DND-41 (cell line): Measurements from ENCODE around the gene EFHD1.

Experiments used
- EZH2 ChIP-seq: IDR thresholded peaks from 3 replicates; pipeline ENCODE4 v1.6.1; 2012; ENCODE audit warnings: borderline replicate concordance, low read depth, mild to moderate bottlenecking, moderate library complexity, low read length, inconsistent platforms; ENCODE audit not compliant: severe bottlenecking
- TF ChIP-seq, protein P1 (sequence below): IDR thresholded peaks from 2 replicates; pipeline ENCODE4 v1.5.1; 2012; ENCODE audit warnings: borderline replicate concordance, low read length, moderate library complexity, mild to moderate bottlenecking; ENCODE audit not compliant: poor library complexity, severe bottlenecking; ENCODE audit errors: extremely low read depth

DNA sequence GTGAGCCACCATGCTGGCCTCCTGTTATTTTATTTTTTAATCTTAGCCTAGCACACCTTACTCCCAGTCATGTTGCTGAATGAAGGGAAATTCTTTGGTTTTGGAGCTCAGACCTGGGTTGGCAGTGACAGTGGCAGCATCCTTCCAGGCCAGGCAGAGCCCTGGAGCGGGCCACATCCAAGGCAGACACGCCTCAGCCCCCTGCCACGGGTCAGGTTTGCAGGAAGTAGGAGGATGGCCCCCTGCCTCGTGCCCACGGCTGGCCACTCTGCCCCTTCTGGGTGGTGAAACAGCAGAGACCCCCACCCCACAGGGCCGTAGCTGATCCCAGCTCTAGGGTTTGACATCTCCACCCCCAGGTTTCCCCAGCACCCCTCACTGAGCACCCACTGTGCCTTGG is 11.7 kb downstream of the EFHD1 start:
- TF ChIP-seq, protein P1, sequence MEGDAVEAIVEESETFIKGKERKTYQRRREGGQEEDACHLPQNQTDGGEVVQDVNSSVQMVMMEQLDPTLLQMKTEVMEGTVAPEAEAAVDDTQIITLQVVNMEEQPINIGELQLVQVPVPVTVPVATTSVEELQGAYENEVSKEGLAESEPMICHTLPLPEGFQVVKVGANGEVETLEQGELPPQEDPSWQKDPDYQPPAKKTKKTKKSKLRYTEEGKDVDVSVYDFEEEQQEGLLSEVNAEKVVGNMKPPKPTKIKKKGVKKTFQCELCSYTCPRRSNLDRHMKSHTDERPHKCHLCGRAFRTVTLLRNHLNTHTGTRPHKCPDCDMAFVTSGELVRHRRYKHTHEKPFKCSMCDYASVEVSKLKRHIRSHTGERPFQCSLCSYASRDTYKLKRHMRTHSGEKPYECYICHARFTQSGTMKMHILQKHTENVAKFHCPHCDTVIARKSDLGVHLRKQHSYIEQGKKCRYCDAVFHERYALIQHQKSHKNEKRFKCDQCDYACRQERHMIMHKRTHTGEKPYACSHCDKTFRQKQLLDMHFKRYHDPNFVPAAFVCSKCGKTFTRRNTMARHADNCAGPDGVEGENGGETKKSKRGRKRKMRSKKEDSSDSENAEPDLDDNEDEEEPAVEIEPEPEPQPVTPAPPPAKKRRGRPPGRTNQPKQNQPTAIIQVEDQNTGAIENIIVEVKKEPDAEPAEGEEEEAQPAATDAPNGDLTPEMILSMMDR = no peak
- no peak for TF ChIP-seq EZH2
